ENCODE measurements around the gene WNT3.

DNA sequence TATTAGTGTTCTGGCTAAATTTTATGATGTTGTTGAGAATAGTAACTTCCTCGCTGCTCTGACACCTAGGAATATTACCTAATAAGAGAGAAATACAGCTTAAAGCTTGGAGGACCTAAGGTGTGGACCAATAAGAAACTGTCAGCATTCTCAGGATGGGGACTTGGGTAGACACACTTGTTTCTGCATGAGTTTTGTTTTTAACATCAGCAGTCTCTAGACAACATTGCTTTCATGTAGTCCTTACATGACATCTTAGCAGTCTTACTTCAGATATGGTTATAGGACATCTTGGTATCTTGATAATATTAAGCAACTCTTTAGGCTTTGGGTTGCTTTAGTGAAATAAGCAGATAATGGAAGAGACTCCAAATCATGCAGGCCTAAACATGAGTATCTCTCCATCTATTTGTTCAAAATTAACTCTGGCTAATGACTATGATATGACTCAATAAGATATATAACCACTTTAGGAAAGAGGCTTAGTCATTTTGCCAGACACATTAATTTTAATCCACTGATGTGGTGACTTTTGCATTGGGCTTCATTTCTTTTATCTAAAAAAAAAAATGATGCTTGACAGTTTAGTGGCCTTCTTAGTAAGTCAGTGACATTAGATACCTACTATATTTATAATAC is 84.5 kb downstream of the WNT3 start:
- TF ChIP-seq, protein P1, sequence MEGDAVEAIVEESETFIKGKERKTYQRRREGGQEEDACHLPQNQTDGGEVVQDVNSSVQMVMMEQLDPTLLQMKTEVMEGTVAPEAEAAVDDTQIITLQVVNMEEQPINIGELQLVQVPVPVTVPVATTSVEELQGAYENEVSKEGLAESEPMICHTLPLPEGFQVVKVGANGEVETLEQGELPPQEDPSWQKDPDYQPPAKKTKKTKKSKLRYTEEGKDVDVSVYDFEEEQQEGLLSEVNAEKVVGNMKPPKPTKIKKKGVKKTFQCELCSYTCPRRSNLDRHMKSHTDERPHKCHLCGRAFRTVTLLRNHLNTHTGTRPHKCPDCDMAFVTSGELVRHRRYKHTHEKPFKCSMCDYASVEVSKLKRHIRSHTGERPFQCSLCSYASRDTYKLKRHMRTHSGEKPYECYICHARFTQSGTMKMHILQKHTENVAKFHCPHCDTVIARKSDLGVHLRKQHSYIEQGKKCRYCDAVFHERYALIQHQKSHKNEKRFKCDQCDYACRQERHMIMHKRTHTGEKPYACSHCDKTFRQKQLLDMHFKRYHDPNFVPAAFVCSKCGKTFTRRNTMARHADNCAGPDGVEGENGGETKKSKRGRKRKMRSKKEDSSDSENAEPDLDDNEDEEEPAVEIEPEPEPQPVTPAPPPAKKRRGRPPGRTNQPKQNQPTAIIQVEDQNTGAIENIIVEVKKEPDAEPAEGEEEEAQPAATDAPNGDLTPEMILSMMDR (conservative IDR thresholded peaks at IDR 0.05 in 1 of 2, IDR thresholded peaks at IDR 0.05 in 1 of 2; ENCODE audit: extremely low read depth in 1 of 2, insufficient read depth in 1 of 2, low read depth in 1 of 2, low read length in 2 of 2) = no peak
- TF ChIP-seq EZH2 (IDR thresholded peaks at IDR 0.05; ENCODE audit: borderline replicate concordance, low read length) = no peak

All from mammary epithelial cell (primary cell).